GM19463 (cell line): ENCODE data around the gene SCYGR4.
"Not testable (repeated sequence)": the region's sequence is repeated elsewhere in the genome, so short reads cannot be mapped to it uniquely, and the experiment has no call there.

Experiments used
- ATAC-seq: cut with Tn5 transposase; IDR thresholded peaks from one replicate; pipeline ENCODE4 v1.9.1; 2021; ENCODE audit warnings: mild to moderate bottlenecking, moderate library complexity; ENCODE audit not compliant: unreplicated experiment

Gene SCYGR4, protein sequence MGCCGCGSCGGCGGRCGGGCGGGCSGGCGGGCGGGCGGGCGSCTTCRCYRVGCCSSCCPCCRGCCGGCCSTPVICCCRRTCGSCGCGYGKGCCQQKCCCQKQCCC

DNA sequence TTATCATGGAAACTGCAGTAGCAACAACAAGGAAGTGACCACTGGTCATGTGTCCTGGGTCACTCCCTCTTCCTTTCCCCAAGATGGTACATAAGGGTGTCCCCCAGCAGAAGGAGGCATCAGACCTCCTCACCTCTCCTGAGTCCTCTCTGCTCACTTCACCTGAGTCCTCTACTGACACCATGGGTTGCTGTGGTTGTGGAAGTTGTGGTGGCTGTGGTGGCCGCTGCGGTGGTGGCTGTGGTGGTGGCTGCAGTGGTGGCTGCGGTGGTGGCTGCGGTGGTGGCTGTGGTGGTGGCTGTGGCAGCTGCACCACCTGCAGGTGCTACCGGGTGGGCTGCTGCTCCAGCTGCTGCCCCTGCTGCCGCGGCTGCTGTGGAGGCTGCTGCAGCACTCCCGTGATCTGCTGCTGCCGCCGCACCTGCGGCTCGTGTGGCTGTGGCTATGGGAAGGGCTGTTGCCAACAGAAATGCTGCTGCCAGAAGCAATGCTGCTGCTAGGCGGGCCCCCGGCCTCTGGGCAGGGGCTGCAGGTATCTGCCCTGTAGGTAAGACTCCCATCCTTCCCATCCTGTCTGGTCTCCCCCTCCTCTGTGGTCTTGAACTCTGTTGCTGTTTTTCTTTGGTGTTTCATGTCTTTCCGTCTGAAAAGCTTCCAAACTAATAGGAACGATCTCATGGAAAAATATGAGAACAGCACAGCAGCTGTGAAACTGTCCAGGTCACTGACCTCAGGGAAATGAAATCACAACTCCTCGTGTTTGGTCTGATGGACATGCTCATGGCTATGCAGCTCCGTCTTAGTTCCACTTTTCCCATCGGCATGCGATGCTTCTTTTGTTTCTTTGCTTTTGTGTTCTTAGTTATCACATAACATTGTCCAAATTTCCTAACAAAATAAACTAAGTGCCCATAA lies at the start of gene SCYGR4:
Gene SCYGR4 (plus strand): TSS at position 183 of the 915 bp plus-strand sequence. CDS start 0 bp downstream, at position 183.
- no peak for ATAC-seq

DNA sequence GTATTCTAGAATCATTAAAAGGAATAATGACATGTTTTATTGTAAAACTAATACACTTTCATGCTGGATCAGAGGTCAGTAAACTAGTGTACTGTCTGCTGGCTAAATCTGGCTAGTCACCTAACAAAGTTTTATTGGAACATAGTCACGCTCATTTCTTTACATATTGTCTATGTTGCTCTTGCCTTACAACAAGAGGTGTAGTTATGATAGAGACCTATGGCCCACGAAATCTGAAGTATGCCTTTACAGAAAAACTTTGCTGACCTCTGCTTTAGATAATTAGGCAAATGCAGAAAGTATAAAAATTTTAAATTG lies 48.5 kb upstream of the SCYGR4 start:
- no peak for ATAC-seq

DNA sequence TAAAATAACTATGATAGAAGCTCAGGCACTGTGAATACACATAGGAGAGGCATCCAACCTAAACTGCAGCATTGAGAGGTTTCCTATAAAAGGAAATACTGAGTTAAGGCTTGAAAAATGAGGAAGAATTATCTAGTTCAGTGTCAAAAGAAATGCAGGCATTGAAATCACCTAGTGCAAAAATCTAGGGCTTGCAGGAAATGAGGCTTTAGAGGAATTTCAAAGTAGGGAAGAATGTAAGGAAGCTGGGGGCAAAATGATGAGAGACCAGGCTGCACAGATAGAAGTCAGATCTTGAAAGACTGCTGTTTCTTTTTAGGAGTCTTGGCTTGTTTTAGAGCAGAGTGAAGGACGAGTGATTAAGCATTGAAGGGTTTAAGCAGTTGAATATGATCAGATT lies 46.7 kb upstream of the SCYGR4 start:
- no peak for ATAC-seq

DNA sequence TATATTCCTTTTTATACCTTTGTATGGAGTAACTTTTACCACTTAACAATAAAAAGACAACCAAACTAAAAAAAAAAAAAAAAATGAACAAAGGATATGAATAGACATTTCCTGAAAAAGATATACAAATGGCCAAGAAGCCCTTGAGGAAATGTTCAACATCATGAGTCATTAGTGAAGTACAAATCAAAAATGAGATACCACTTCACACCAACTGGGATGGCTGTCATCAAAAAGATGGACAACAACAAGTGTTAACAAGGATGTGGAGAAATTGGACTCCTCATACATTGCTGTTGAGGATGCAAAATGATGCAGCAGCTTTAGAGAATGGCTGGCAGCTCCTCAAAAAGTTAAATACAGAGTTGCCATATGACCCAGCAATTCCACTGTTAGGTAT lies 41.2 kb upstream of the SCYGR4 start:
- no peak for ATAC-seq

DNA sequence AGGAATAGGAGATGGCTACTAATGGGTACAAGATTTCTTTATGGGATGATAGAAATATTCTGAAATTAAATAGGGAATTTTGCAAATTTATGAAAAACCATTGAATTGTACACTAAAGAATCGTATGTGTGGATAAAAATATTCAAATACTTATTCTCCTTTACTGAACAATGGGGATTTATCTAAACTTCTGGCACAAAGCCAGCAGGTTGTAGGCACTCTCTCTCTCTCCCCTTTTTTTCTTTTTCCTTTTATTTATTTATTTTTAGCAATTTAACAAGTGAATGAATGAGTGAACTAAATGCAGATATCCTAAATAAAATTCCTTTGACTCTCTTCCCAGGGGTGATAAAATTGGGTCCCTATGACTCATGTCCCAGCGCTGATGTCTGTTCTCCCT lies 40.5 kb upstream of the SCYGR4 start:
- ATAC-seq = no peak

DNA sequence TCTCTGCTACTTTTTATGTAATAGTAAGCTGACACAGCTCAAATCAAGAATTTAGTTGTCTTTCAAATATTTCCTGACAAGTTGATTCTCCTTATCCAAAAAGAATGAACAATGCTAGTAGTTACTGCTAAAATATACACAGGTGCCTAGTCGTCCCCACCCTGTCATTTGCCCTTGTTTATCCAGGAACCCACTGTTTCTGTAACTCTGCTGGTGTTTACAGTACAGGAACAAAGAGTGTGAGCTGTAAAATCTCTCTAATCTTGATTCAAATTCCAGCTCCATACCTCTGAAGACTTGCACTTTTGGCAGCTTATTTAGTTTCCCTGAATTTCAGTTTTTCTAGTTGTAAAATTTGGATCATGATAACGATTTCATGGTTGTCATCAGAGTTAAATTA lies 39.7 kb upstream of the SCYGR4 start:
- no peak for ATAC-seq

DNA sequence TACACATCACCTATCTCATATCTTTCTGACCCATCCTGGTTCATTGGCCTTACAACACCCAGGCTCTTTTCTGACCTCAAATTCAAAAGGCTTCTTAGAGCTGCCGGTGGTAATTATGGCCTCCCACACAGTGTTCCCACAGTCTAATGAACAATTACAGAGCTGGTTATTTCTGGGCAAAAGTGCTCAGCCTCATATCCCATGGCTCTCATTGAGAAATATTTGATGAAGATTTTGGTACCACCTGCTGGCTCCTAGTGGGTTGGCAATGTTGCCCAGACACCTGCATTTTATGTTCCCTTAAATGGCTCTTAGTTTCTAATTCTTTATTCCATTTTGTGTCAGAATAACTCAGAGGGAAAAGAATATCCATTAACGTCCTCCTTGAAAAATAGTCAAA lies 38.7 kb upstream of the SCYGR4 start:
- ATAC-seq = no peak

DNA sequence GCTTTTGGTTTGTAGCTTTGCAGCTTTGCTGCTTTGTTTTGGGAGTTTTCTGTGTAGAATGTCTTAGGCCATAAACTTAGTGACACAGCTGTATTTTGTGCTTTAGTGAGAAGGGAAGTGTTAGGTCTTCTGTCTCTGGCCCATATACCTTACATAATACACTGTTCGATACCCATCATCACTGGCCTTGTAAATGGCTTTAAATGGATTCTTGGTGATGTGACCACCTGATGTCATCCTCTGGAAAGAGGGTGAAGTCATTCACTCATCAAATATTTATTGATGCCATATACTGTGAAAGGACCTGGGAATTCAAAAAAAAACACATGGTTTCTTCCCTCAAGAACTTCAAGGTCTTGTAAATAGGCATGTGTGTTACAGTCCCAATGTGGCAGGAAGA lies 37.5 kb upstream of the SCYGR4 start:
- no peak for ATAC-seq

DNA sequence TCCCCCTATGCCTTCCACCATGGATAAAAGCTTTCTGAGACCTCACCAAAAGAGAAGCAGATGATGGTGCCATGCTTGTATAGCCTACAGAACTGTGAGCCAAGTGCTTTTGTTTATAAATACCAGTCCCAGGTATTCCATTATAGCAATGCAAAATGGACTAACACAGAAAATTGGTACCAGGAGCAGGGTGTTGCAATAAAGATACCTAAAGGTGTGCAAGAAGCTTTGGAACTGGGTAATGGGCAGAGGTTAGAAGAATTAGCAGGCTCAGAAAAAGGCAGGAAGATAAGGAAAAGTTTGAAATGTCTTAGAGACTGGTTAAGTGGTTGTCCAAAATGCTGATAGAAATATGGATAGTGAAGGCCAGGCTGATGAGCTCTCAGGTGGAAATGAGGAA lies 34.9 kb upstream of the SCYGR4 start:
- ATAC-seq = no peak

DNA sequence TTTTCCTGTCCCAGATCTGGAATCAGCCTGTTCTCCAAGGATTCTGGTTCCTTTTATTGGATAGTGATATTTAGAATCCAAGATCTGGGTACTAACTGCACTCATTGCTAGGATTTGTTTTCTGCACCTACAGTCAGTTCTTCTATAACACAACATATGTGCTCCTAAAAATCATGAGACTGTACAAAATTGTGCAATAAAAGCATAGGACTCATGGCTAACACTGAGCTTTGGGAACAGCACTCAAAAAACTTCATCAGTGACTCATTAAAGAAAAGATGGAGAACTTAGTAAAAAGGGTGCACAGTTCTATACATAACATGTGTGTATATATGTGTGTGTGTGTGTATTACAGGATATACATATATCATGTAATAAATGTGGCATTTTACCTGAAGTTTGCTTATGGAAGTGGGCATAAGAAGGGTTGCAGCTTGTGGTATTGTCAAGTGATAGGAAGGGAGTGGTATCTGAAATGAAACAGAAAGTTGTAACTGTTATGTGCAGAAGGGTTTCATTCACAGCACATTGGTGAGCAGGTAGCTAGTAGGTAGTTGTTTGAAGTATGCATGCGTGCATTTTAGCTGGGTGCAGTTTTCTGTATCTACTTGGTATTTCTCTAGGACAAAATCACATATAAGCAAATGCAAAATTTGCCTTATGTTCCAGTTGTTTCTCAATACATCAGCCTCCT lies 24.5 kb upstream of the SCYGR4 start:
- peak; percentile 74 for ATAC-seq

DNA sequence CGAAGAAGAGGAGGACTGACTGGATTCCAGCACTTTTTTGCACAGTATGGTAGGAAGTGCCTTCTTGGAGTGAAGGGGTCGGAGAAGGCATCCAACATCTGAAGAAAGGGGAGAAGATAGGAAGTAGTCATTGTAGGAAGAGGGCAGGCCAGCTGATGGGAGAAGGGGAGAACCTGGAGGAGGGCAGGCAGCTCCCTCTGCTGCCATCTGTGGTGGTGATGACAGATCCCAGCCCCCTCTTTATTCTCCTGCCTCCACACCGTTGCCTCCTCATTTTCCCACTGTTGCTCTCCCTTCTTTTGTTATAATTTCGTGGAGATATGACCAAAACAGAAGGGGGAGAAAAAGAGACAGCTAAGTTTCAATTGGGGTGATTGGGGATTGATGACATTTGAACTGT lies 21.5 kb upstream of the SCYGR4 start:
- no peak for ATAC-seq

DNA sequence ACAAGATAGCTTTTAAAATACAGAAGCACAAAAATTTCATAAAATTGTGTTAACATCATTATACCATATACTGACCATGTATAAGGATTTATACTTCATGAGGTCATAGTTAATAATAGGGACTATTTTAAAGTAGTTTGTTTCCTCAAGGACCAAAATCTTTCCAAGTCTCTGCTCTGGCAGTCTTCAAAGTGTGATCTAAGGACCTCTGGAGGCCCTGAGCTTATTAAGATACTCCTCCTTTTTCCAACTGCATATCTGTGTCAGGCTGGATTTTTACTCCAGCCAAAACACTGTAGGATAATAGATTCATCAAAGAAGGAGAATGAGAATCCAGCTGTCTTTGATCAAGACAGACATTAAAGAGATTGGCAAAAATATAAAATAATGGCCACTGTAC lies 20.3 kb upstream of the SCYGR4 start:
- no peak for ATAC-seq

DNA sequence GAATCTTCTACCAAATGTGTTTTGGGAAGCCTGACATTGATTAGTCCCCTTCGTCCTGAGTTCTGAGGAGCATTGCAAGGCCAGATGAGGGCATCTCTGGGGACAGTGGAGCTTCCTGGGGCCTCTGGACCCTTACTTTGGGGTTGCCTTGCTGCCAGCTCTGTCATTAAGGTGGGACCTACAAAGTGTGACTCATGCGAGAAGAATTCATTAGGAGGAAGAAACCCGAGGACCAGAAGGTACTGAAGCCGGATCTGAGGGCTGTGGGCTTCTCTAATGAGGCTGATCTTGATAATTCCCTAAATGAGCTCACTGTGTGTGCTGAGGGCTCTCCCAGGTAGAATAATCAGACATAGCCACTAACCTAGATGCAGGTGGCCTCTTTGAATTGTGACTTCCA lies 19.3 kb upstream of the SCYGR4 start:
- ATAC-seq = no peak

DNA sequence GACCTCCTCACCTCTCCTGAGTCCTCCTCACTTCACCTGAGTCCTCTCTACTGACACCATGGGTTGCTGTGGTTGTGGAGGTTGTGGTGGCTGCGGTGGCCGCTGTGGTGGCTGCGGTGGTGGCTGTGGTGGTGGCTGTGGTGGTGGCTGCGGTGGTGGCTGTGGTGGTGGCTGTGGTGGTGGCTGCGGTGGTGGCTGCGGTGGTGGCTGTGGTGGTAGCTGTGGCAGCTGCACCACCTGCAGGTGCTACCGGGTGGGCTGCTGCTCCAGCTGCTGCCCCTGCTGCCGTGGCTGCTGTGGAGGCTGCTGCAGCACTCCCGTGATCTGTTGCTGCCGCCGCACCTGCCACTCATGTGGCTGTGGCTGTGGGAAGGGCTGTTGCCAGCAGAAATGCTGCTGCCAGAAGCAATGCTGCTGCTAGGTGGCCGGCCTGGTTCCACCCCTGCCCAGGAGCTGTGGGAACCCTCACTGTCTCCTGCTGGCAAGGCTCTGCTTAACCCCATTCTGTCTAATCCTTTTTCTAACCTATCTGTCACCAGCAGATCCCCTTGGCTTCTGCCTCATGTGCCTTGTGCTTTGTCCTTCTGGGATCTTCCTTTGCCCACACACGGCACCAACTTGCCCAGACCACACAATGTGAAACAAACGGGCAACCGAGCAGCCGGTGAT lies 18.3 kb upstream of the SCYGR4 start, which contains the start of gene SCYGR2:
Gene SCYGR2 (plus strand): TSS at position 59 of the 669 bp plus-strand sequence. CDS start 0 bp downstream, at position 59.
- not testable (repeated sequence) for ATAC-seq

DNA sequence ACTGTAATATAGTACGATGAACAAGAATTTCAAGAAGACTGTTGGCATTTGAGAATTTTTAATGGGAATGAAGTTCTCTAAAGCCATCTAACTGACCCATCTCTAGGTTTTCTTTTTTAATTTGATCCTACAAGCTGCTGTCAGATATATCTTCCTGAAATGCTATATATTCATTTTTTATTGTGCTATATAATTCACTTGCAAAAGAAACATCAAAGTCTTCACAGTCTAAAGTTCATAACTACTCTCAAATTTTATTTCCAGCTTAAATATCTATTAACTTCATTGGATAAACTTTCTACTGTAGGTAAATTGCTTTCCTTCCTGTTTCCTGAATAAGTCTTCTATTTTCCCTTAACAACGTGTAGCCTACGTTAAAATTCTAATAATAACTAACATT lies 14.9 kb upstream of the SCYGR4 start:
- ATAC-seq = no peak

DNA sequence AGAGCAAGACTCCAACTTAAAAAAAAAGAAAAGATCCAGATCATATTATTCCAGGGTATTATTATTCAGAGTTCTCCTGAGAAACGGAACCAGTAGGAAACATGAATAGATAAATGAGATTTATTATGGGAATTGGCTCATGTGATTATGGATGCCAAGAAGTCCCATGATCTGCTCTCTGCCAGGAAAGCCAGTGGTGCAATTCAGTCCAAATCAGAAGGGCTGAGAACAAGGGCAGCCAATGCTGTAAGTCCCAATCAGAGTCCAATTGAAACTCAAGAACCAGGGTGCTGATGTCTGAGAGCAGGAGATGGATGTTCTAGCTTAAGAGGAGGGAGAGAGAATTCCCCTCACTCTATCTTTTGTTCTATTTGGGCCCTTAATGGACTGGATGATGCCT lies 10.8 kb upstream of the SCYGR4 start:
- no peak for ATAC-seq

DNA sequence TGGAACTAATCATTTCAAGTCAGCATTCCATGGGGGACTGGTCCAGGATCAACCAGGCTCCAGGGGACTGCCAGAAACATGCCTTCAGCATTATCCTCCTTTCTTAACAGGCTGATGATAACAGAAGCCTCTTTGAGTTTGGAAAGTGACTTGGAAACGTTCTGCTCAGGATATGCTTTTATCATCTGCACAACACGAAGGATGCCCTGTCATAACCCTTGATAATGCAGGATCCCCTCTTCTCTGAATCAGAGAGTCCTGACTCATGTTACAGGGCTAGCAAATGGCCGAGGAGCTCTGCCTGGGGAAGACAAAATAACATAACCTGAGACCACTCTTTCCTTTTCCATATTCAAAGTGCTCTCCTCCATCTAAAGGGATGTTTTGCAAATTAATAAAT lies 9.4 kb upstream of the SCYGR4 start:
- no peak for ATAC-seq

DNA sequence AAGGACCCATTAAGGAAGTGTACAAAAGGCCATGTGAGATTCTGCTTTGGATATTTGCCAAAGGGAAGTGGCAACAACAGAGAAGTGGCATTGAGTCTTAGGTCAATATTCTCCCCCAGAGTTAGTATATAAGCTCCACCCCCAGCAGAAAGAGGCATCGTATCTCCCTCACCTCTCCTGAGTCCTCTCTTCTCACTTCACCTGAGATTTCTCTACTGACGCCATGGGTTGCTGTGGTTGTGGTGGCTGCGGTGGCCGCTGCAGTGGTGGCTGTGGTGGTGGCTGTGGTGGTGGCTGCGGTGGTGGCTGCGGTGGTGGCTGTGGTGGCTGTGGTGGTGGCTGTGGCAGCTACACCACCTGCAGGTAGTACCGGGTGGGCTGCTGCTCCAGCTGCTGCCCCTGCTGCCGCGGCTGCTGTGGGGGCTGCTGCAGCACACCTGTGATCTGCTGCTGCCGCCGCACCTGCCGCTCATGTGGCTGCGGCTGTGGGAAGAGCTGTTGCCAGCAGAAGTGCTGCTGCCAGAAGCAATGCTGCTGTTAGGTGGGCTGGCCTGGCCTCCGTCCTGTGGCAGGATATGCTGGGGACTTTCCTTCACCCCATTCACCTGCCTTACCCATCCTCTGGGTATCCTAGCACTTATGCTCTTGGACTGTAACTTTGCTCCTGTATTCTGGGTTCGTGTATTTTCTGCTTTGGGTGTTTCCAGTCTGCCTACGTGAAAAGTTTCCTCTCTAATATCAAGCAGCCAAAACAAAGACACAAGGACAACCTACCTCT lies 8.5 kb upstream of the SCYGR4 start:
- ATAC-seq = peak; percentile 55

DNA sequence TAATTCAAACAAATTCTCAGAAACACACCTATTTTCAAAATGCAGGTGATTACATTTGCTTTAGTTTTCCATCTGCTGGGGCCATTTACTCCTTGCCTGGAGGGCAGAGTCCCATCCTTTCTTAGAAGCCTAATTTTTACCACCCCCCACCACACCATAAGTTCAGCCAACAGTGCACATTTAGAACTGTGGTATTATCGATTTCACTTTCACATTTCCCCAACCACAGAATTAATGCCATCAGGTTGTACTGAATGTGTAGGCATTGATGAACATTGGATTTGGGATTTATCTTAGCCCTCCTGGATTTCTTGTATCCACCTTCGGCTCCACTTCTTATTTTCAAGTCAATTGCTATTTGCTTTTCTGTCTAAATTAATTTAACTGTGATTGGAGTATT lies 7.2 kb upstream of the SCYGR4 start:
- ATAC-seq = no peak

DNA sequence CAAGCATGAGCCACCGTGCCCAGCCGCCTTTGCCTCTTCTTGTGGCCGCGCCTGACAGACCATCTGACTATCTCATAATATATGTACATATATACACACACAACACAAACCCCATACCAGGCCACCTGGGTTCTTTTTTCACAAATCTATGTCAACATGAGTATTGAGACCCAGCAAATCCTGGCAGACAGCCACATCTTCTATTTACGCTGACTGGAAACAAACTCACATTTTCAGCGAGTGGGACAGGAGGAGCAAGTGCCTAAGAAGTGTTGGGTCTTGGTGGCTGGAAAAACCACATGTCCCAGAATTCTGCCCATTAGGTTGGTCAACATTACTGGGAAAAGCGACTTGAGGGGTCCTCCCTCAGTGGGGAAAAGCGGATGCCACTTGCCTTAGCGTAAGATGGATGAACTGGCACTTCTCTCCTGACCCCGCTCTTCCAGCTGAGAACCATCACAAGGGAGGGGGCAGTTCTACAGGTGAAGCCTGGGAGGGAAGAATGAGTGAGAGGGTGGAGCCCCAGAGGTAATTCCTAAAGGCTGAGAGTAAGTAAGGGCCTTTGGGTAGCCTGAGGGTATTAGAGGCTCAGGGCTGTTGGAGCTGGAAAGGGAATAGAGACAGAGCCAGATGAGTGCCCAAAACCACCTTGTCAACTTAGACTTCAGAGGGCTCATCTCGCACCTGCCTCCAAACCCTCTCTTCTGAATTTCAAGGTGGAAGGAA lies 4.6 kb upstream of the SCYGR4 start:
- no peak for ATAC-seq
